ENCODE measurements around the gene KCNH2.

Gene KCNH2

DNA sequence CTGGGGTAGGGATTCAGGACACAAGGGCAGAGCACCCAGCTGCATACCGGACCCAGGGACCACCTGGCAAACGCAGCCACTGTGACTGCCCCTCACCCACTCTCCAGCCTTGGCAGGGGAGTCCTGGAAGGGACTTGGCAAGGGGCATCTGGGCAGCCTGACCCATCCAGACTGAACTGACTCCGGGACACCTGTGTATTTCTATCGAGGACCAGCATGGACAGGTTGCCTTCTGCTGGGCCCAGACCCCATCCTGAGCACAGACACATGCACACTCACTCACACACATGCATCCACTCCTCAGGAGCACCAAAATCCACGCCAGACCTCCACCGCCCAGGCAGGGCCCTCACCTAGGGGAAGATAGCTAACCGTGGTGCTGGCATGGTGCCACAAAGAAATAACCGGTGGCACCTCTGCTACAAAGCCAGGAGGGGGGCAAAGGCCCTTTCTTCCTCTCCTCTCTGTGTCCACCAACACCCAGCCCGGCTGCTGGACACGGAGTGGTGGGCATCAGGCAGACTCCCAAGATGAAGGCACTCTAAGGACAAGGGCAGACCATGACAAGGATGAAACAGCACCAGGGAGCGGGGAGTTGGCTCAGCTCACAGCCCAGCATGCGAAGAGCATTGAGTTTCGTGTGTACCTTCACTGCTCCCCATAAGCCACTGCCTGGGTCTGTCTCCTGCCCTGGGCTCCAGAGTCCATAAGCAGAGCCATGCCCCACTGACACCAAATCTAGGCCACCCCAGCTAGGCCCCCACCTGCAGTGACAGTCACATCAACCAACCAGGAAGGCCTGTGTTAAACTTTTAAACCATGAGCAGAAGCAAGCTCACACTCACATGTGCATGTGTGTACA, 35.3 kb downstream of the KCNH2 start:
- Histone ChIP-seq H3K27ac (ENCODE audit: extremely low read depth, low read depth, low read length) (no peak overlapping the region), H3K4me1 (ENCODE audit: control insufficient read depth, insufficient read depth, low read length) (no peaks in the 10 kb centered on the region), H3K36me3 (ENCODE audit: control insufficient read depth in 2 of 2, insufficient read depth in 1 of 2, low read length in 2 of 2) (no peaks in the 10 kb centered on the region), H3K4me3 (ENCODE audit: low read depth, low read length) (no peak overlapping the region), H3K9me3 (ENCODE audit: control insufficient read depth, insufficient read depth, low read depth, low read length) (no peaks in the 10 kb centered on the region)
- TF ChIP-seq ZNF114 (tag by site-specific recombination; IDR thresholded peaks at IDR 0.05) (no peak), FEZF1 (tag by site-specific recombination; IDR thresholded peaks at IDR 0.05) (no peak), GLI2 (tag by site-specific recombination; IDR thresholded peaks at IDR 0.05; ENCODE audit: borderline replicate concordance, low read depth) (no peak), ZNF830 (tag by site-specific recombination; IDR thresholded peaks at IDR 0.05; ENCODE audit: low read depth) (no peak), SETDB1 (IDR thresholded peaks at IDR 0.05; ENCODE audit: insufficient read length, low read length) (no peak), ZNF600 (tag by site-specific recombination; IDR thresholded peaks at IDR 0.05) (no peak), ZNF140 (tag by site-specific recombination; IDR thresholded peaks at IDR 0.05) (no peak), ZNF510 (tag by site-specific recombination; IDR thresholded peaks at IDR 0.05; ENCODE audit: insufficient replicate concordance) (no peak), ZNF366 (tag by site-specific recombination; conservative IDR thresholded peaks at IDR 0.05) (no peak), REPIN1 (tag by site-specific recombination; IDR thresholded peaks at IDR 0.05; ENCODE audit: low read depth) (no peak), ZNF530 (tag by site-specific recombination; IDR thresholded peaks at IDR 0.05; ENCODE audit: low read depth) (no peak), ZNF10 (tag by site-specific recombination; IDR thresholded peaks at IDR 0.05) (no peak), ZBTB7A (tag by site-specific recombination; IDR thresholded peaks at IDR 0.05; ENCODE audit: low read depth) (no peak), MEIS1 (CRISPR knock-in tag; IDR thresholded peaks at IDR 0.05; ENCODE audit: borderline replicate concordance) (no peak), HOXD13 (CRISPR knock-in tag; IDR thresholded peaks at IDR 0.05; ENCODE audit: borderline replicate concordance) (no peak), YY1 (tag by site-specific recombination; IDR thresholded peaks at IDR 0.05) (no peak)
- TF ChIP-seq, protein P1, sequence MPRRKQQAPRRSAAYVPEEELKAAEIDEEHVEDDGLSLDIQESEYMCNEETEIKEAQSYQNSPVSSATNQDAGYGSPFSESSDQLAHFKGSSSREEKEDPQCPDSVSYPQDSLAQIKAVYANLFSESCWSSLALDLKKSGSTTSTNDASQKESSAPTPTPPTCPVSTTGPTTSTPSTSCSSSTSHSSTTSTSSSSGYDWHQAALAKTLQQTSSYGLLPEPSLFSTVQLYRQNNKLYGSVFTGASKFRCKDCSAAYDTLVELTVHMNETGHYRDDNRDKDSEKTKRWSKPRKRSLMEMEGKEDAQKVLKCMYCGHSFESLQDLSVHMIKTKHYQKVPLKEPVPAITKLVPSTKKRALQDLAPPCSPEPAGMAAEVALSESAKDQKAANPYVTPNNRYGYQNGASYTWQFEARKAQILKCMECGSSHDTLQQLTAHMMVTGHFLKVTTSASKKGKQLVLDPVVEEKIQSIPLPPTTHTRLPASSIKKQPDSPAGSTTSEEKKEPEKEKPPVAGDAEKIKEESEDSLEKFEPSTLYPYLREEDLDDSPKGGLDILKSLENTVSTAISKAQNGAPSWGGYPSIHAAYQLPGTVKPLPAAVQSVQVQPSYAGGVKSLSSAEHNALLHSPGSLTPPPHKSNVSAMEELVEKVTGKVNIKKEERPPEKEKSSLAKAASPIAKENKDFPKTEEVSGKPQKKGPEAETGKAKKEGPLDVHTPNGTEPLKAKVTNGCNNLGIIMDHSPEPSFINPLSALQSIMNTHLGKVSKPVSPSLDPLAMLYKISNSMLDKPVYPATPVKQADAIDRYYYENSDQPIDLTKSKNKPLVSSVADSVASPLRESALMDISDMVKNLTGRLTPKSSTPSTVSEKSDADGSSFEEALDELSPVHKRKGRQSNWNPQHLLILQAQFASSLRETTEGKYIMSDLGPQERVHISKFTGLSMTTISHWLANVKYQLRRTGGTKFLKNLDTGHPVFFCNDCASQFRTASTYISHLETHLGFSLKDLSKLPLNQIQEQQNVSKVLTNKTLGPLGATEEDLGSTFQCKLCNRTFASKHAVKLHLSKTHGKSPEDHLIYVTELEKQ (tag by site-specific recombination; IDR thresholded peaks at IDR 0.05; ENCODE audit: borderline replicate concordance), result no peak
- TF ChIP-seq, protein P2, sequence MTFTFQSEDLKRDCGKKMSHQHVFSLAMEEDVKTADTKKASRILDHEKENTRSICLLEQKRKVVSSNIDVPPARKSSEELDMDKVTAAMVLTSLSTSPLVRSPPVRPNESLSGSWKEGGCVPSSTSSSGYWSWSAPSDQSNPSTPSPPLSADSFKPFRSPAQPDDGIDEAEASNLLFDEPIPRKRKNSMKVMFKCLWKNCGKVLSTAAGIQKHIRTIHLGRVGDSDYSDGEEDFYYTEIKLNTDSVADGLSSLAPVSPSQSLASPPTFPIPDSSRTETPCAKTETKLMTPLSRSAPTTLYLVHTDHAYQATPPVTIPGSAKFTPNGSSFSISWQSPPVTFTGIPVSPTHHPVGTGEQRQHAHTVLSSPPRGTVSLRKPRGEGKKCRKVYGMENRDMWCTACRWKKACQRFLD (tag by site-specific recombination; IDR thresholded peaks at IDR 0.05), result no peak
- TF ChIP-seq, protein P3, sequence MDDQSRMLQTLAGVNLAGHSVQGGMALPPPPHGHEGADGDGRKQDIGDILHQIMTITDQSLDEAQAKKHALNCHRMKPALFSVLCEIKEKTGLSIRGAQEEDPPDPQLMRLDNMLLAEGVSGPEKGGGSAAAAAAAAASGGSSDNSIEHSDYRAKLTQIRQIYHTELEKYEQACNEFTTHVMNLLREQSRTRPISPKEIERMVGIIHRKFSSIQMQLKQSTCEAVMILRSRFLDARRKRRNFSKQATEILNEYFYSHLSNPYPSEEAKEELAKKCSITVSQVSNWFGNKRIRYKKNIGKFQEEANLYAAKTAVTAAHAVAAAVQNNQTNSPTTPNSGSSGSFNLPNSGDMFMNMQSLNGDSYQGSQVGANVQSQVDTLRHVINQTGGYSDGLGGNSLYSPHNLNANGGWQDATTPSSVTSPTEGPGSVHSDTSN (CRISPR knock-in tag; IDR thresholded peaks at IDR 0.05), result no peak
- TF ChIP-seq, protein P4, sequence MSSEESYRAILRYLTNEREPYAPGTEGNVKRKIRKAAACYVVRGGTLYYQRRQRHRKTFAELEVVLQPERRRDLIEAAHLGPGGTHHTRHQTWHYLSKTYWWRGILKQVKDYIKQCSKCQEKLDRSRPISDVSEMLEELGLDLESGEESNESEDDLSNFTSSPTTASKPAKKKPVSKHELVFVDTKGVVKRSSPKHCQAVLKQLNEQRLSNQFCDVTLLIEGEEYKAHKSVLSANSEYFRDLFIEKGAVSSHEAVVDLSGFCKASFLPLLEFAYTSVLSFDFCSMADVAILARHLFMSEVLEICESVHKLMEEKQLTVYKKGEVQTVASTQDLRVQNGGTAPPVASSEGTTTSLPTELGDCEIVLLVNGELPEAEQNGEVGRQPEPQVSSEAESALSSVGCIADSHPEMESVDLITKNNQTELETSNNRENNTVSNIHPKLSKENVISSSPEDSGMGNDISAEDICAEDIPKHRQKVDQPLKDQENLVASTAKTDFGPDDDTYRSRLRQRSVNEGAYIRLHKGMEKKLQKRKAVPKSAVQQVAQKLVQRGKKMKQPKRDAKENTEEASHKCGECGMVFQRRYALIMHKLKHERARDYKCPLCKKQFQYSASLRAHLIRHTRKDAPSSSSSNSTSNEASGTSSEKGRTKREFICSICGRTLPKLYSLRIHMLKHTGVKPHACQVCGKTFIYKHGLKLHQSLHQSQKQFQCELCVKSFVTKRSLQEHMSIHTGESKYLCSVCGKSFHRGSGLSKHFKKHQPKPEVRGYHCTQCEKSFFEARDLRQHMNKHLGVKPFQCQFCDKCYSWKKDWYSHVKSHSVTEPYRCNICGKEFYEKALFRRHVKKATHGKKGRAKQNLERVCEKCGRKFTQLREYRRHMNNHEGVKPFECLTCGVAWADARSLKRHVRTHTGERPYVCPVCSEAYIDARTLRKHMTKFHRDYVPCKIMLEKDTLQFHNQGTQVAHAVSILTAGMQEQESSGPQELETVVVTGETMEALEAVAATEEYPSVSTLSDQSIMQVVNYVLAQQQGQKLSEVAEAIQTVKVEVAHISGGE (tag by site-specific recombination; conservative IDR thresholded peaks at IDR 0.05; ENCODE audit: low read depth), result no peak
- POLR2A ChIA-PET, result no interaction called here
- CTCF ChIA-PET, result interaction anchor here (0.6 to 0.7 kb wide), 3 partner anchors 35 to 627 kb away, joined by 3 read pairs; no protein-coding TSS in a partner anchor

All from HEK293 (cell line).